Astrocyte (in vitro differentiated cells and primary cell): ENCODE measurements around the gene AFMID. TPM values are rescaled to one million over a fixed set of nuclear protein-coding genes. Genes with fewer than 3 reads are reported as not detected.

Experiments
- DNase-seq: peaks from one replicate; pipeline ENCODE4 v3.0.0-alpha.2; 2010; ENCODE audit warnings: low read depth
- FAIRE-seq: peaks from 2 replicates; lab custom pipeline; 2011; peaks lifted over from hg19 to GRCh38; lab: Jason Lieb, UNC
- H2AFZ ChIP-seq: 2 replicates; pipeline ENCODE4 v1.6.0; 2012; ENCODE audit warnings: low read depth, low read length, inconsistent platforms
- H3K27ac ChIP-seq: 2 replicates; pipeline ENCODE4 v1.5.1; 2011; ENCODE audit warnings: low read depth, low read length, inconsistent platforms
- H3K27me3 ChIP-seq: 2 replicates; pipeline ENCODE4 v1.6.0; 2011; ENCODE audit warnings: low read length, inconsistent platforms; ENCODE audit not compliant: insufficient read depth
- H3K36me3 ChIP-seq: 2 replicates; pipeline ENCODE4 v1.5.1; 2011; ENCODE audit warnings: low read length, inconsistent platforms; ENCODE audit not compliant: insufficient read depth
- H3K4me1 ChIP-seq: 2 replicates; pipeline ENCODE4 v1.5.1; 2011; ENCODE audit warnings: low read length, inconsistent platforms; ENCODE audit not compliant: insufficient read depth
- H3K4me2 ChIP-seq: 2 replicates; pipeline ENCODE4 v1.6.0; 2012; ENCODE audit warnings: low read length, inconsistent platforms
- H3K4me3 ChIP-seq: 2 replicates; pipeline ENCODE4 v1.5.1; 2011; ENCODE audit warnings: low read depth, mild to moderate bottlenecking, low read length, inconsistent platforms; ENCODE audit not compliant: insufficient read depth
- H3K79me2 ChIP-seq: 2 replicates; pipeline ENCODE4 v1.6.0; 2012; ENCODE audit warnings: mild to moderate bottlenecking, low read length, inconsistent platforms; ENCODE audit not compliant: insufficient read depth
- H3K9ac ChIP-seq: 2 replicates; pipeline ENCODE4 v1.6.0; 2012; ENCODE audit warnings: mild to moderate bottlenecking, low read length, inconsistent platforms
- H3K9me3 ChIP-seq: 2 replicates; pipeline ENCODE4 v1.5.1; 2012; ENCODE audit warnings: low read depth, mild to moderate bottlenecking, low read length, inconsistent platforms; ENCODE audit not compliant: insufficient read depth
- H4K20me1 ChIP-seq: 2 replicates; pipeline ENCODE4 v1.6.0; 2012; ENCODE audit warnings: low read length, inconsistent platforms; ENCODE audit not compliant: insufficient read depth
- H3K27ac Mint-ChIP-seq: one replicate; pipeline ENCODE4 v1.8.0; 2021; ENCODE audit warnings: mild to moderate bottlenecking, mixed read lengths; ENCODE audit not compliant: unreplicated experiment
- H3K27me3 Mint-ChIP-seq: one replicate; pipeline ENCODE4 v1.8.0; 2021; ENCODE audit warnings: low read depth, mixed read lengths; ENCODE audit not compliant: unreplicated experiment
- H3K36me3 Mint-ChIP-seq: one replicate; pipeline ENCODE4 v1.8.0; 2021; ENCODE audit warnings: low read depth, mixed read lengths; ENCODE audit not compliant: unreplicated experiment
- H3K4me1 Mint-ChIP-seq: one replicate; pipeline ENCODE4 v1.8.0; 2021; ENCODE audit warnings: low read depth, mixed read lengths; ENCODE audit not compliant: unreplicated experiment
- H3K4me3 Mint-ChIP-seq: one replicate; pipeline ENCODE4 v1.8.0; 2021; ENCODE audit warnings: mild to moderate bottlenecking, moderate library complexity, mixed read lengths; ENCODE audit not compliant: unreplicated experiment
- H3K9me3 Mint-ChIP-seq: one replicate; pipeline ENCODE4 v1.8.0; 2021; ENCODE audit warnings: mild to moderate bottlenecking, mixed read lengths; ENCODE audit not compliant: unreplicated experiment
- EZH2 ChIP-seq: IDR thresholded peaks from 2 replicates; pipeline ENCODE4 v1.6.1; 2012; ENCODE audit warnings: mild to moderate bottlenecking, low read length, inconsistent platforms; ENCODE audit not compliant: insufficient read depth
- total RNA-seq: library from RNA; stranded (reverse); gene quantifications from 2 replicates; pipeline ENCODE4 v1.2.1, GENCODE V29; 2021
- TF ChIP-seq, protein P1 (sequence below): IDR thresholded peaks from 2 replicates; pipeline ENCODE4 v1.5.1; 2011; ENCODE audit warnings: low read depth, mild to moderate bottlenecking, inconsistent platforms, low read length, moderate library complexity; ENCODE audit not compliant: insufficient read depth

The AFMID gene
- total RNA-seq, 1 donor from 2014 or later: 53.7 TPM

DNA sequence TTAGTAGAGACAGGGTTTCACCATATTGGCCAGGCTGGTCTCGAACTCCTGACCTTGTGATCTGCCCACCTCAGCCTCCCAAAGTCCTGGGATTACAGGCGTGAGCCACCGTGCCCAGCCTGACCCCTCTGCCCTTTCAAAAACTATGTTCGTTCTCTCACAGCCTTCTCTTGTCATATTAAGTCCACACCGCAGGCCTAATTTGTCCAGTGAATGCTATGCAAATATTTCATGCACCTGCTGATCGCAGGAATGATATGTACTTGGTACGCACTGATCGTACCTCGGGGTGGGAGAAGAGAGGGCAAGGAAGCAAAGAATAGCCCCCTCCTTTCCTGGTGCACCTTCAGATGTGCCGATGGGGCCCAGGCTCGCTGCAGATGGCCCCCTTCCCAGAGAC is 23.9 kb downstream of the AFMID start:
- Mint-ChIP-seq H3K27ac (no peak overlapping the region), H3K9me3 (no peaks in the 10 kb centered on the region), H3K4me3 (no peak overlapping the region), H3K4me1 (peaks cover 6% of the 10 kb centered on the region), H3K36me3 (peaks cover 4% of the 10 kb centered on the region), H3K27me3 (no peaks in the 10 kb centered on the region)
- Histone ChIP-seq H3K4me2 (no peak overlapping the region), H3K9me3 (no peaks in the 10 kb centered on the region), H4K20me1 (no peaks in the 10 kb centered on the region), H2AFZ (no peak overlapping the region), H3K27me3 (no peaks in the 10 kb centered on the region), H3K79me2 (peaks cover 19% of the 10 kb centered on the region), H3K36me3 (no peaks in the 10 kb centered on the region), H3K4me3 (no peak overlapping the region), H3K9ac (no peak overlapping the region), H3K4me1 (peaks cover 6% of the 10 kb centered on the region), H3K27ac (no peak overlapping the region)
- no peak for DNase-seq
- FAIRE-seq: no peak
- TF ChIP-seq, protein P1, sequence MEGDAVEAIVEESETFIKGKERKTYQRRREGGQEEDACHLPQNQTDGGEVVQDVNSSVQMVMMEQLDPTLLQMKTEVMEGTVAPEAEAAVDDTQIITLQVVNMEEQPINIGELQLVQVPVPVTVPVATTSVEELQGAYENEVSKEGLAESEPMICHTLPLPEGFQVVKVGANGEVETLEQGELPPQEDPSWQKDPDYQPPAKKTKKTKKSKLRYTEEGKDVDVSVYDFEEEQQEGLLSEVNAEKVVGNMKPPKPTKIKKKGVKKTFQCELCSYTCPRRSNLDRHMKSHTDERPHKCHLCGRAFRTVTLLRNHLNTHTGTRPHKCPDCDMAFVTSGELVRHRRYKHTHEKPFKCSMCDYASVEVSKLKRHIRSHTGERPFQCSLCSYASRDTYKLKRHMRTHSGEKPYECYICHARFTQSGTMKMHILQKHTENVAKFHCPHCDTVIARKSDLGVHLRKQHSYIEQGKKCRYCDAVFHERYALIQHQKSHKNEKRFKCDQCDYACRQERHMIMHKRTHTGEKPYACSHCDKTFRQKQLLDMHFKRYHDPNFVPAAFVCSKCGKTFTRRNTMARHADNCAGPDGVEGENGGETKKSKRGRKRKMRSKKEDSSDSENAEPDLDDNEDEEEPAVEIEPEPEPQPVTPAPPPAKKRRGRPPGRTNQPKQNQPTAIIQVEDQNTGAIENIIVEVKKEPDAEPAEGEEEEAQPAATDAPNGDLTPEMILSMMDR: no peak
- TF ChIP-seq EZH2: no peak

DNA sequence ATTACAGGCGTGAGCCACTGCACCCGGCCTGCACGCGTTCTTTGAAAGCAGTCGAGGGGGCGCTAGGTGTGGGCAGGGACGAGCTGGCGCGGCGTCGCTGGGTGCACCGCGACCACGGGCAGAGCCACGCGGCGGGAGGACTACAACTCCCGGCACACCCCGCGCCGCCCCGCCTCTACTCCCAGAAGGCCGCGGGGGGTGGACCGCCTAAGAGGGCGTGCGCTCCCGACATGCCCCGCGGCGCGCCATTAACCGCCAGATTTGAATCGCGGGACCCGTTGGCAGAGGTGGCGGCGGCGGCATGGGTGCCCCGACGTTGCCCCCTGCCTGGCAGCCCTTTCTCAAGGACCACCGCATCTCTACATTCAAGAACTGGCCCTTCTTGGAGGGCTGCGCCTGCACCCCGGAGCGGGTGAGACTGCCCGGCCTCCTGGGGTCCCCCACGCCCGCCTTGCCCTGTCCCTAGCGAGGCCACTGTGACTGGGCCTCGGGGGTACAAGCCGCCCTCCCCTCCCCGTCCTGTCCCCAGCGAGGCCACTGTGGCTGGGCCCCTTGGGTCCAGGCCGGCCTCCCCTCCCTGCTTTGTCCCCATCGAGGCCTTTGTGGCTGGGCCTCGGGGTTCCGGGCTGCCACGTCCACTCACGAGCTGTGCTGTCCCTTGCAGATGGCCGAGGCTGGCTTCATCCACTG is 27.0 kb downstream of the AFMID start, which contains the start of gene BIRC5:
Gene BIRC5, plus strand, starts transcription at position 238 of the 690 bp plus-strand sequence. Its CDS starts 64 bp downstream, at position 302.
- Histone ChIP-seq H2AFZ (peak within 1 kb of the TSS; percentile 95), H3K4me1 (peaks cover 6% of the 10 kb centered on the region), H3K9ac (peak within 1 kb of the TSS; percentile 90), H3K79me2 (peaks cover 34% of the 10 kb centered on the region), H4K20me1 (no peaks in the 10 kb centered on the region), H3K27me3 (no peaks in the 10 kb centered on the region), H3K27ac (peak within 1 kb of the TSS; percentile 84), H3K4me3 (peak within 1 kb of the TSS; percentile 75), H3K4me2 (peak within 1 kb of the TSS; percentile 94), H3K9me3 (no peaks in the 10 kb centered on the region), H3K36me3 (no peaks in the 10 kb centered on the region)
- Mint-ChIP-seq H3K36me3 (no peaks in the 10 kb centered on the region), H3K9me3 (no peaks in the 10 kb centered on the region), H3K27ac (no peak within 1 kb of the TSS), H3K4me3 (peak within 1 kb of the TSS; percentile 84), H3K27me3 (no peaks in the 10 kb centered on the region), H3K4me1 (peaks cover 6% of the 10 kb centered on the region)
- no peak for TF ChIP-seq EZH2
- TF ChIP-seq, protein P1: no peak
- DNase-seq (peak; percentile 55), FAIRE-seq (no peak)

DNA sequence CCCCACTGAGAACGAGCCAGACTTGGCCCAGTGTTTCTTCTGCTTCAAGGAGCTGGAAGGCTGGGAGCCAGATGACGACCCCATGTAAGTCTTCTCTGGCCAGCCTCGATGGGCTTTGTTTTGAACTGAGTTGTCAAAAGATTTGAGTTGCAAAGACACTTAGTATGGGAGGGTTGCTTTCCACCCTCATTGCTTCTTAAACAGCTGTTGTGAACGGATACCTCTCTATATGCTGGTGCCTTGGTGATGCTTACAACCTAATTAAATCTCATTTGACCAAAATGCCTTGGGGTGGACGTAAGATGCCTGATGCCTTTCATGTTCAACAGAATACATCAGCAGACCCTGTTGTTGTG is 27.5 kb downstream of the AFMID start:
- H3K4me3 Mint-ChIP-seq: peak overlapping the region; percentile 84
- no peaks in the 10 kb centered on the region for H3K27me3 Mint-ChIP-seq
- peak overlapping the region; percentile 75 for H3K4me3 ChIP-seq
- H3K27ac Mint-ChIP-seq: no peak overlapping the region
- TF ChIP-seq, protein P1: no peak
- TF ChIP-seq EZH2: no peak
- H3K9me3 Mint-ChIP-seq: no peaks in the 10 kb centered on the region
- no peak for DNase-seq
- peaks cover 38% of the 10 kb centered on the region for H3K79me2 ChIP-seq
- no peaks in the 10 kb centered on the region for H3K27me3 ChIP-seq
- no peaks in the 10 kb centered on the region for H4K20me1 ChIP-seq
- H3K4me2 ChIP-seq: peak overlapping the region; percentile 94
- peak overlapping the region; percentile 95 for H2AFZ ChIP-seq
- H3K9me3 ChIP-seq: no peaks in the 10 kb centered on the region
- peaks cover 6% of the 10 kb centered on the region for H3K4me1 Mint-ChIP-seq
- peak overlapping the region; percentile 90 for H3K9ac ChIP-seq
- H3K4me1 ChIP-seq: peaks cover 6% of the 10 kb centered on the region
- no peak for FAIRE-seq
- no peaks in the 10 kb centered on the region for H3K36me3 ChIP-seq
- H3K27ac ChIP-seq: peak overlapping the region; percentile 84
- no peaks in the 10 kb centered on the region for H3K36me3 Mint-ChIP-seq
